Fibroblast of lung (primary cell): ENCODE results near the gene PRSS37. TPM values are rescaled to one million over a fixed set of nuclear protein-coding genes. Genes with fewer than 3 reads are reported as not detected.

Source experiments
- DNase-seq, 2 donors: peaks; one replicate each; pipeline versions ENCODE4 v3.0.0 to v3.0.0-alpha.2; 2010; ENCODE audit warnings: low read depth in 2 of 2
- H2AFZ ChIP-seq: 2 replicates; pipeline ENCODE4 v1.5.1; 2012; ENCODE audit warnings: low read length, control low read depth, inconsistent platforms
- H3K27ac ChIP-seq: 2 replicates; pipeline ENCODE4 v1.5.1; 2011; ENCODE audit warnings: low read length, control low read depth; ENCODE audit not compliant: insufficient read depth
- H3K27me3 ChIP-seq: 2 replicates; pipeline ENCODE4 v1.5.1; 2011; ENCODE audit warnings: mild to moderate bottlenecking, low read length; ENCODE audit not compliant: control insufficient read depth, insufficient read depth
- H3K36me3 ChIP-seq: 2 replicates; pipeline ENCODE4 v1.5.1; 2011; ENCODE audit warnings: low read length; ENCODE audit not compliant: control insufficient read depth, insufficient read depth
- H3K4me1 ChIP-seq: 2 replicates; pipeline ENCODE4 v1.5.1; 2011; ENCODE audit warnings: low read length; ENCODE audit not compliant: control insufficient read depth, insufficient read depth; ENCODE audit errors: extremely low read depth
- H3K4me2 ChIP-seq: 2 replicates; pipeline ENCODE4 v1.5.1; 2011; ENCODE audit warnings: low read length, control low read depth; ENCODE audit not compliant: insufficient read depth; ENCODE audit errors: extremely low read depth
- H3K4me3 ChIP-seq, 4 experiments: fragments of 200-600 bp in 1 of 4; sonication (generic) in 1 of 4; replicated peaks in 1 of 4; 2 replicates each; pipeline ENCODE4 v1.5.1; 2011 to 2016; ENCODE audit warnings: low read length in 4 of 4, low read depth in 3 of 4, mild to moderate bottlenecking in 3 of 4, control low read depth in 2 of 4, inconsistent platforms in 1 of 4, mixed read lengths in 1 of 4; ENCODE audit not compliant: insufficient read depth in 1 of 4; ENCODE audit errors: control extremely low read depth in 1 of 4
- H3K79me2 ChIP-seq: 2 replicates; pipeline ENCODE4 v1.5.1; 2012; ENCODE audit warnings: mild to moderate bottlenecking, low read length, inconsistent platforms; ENCODE audit not compliant: control insufficient read depth, insufficient read depth
- H3K9ac ChIP-seq: 2 replicates; pipeline ENCODE4 v1.5.1; 2011; ENCODE audit warnings: mild to moderate bottlenecking, low read length, control low read depth; ENCODE audit not compliant: insufficient read depth
- H3K9me3 ChIP-seq: 2 replicates; pipeline ENCODE4 v1.5.1; 2012; ENCODE audit warnings: low read depth, low read length; ENCODE audit not compliant: control insufficient read depth, insufficient read depth
- H4K20me1 ChIP-seq: 2 replicates; pipeline ENCODE4 v1.5.1; 2011; ENCODE audit warnings: low read length; ENCODE audit not compliant: control insufficient read depth, insufficient read depth; ENCODE audit errors: extremely low read depth
- EZH2 ChIP-seq: IDR thresholded peaks from 2 replicates; pipeline ENCODE4 v1.5.1; 2012; ENCODE audit warnings: low read length, control low read depth, mild to moderate bottlenecking; ENCODE audit errors: missing control alignments
- polyA plus RNA-seq, 2 donors: library from polyadenylated mRNA; depleted of rRNA in 1 of 2; stranded (reverse) in 1 of 2; unstranded in 1 of 2; fragments of >200 nt; gene quantifications; 2 replicates each; pipeline ENCODE4 v1.2.1, GENCODE V29; 2011 to 2012; ENCODE audit warnings: missing spikeins in 1 of 2
- total RNA-seq: library from RNA; depleted of rRNA; stranded (reverse); fragments of >200 nt; gene quantifications from 2 replicates; pipeline ENCODE4 v1.2.1, GENCODE V29; 2014
- TF ChIP-seq, protein P1 (sequence below), 2 donors: IDR thresholded peaks in 1 of 2; conservative IDR thresholded peaks in 1 of 2; 1 replicate in 1 of 2; 2 replicates in 1 of 2; pipeline ENCODE4 v1.5.1; 2011 to 2012; ENCODE audit warnings: low read length in 2 of 2, control low read depth in 1 of 2, inconsistent platforms in 1 of 2, low read depth in 1 of 2, mild to moderate bottlenecking in 1 of 2

Gene PRSS37
- total and polyA plus RNA-seq, 2 donors (not counting 1 experiment from before 2014, with no cell fraction given), result not detected

- no peak overlapping the region for H3K27ac ChIP-seq
- H3K4me2 ChIP-seq, result no peak overlapping the region
- H3K4me1 ChIP-seq, result no peaks in the 10 kb centered on the region
- no peak for TF ChIP-seq EZH2
- TF ChIP-seq, protein P1, sequence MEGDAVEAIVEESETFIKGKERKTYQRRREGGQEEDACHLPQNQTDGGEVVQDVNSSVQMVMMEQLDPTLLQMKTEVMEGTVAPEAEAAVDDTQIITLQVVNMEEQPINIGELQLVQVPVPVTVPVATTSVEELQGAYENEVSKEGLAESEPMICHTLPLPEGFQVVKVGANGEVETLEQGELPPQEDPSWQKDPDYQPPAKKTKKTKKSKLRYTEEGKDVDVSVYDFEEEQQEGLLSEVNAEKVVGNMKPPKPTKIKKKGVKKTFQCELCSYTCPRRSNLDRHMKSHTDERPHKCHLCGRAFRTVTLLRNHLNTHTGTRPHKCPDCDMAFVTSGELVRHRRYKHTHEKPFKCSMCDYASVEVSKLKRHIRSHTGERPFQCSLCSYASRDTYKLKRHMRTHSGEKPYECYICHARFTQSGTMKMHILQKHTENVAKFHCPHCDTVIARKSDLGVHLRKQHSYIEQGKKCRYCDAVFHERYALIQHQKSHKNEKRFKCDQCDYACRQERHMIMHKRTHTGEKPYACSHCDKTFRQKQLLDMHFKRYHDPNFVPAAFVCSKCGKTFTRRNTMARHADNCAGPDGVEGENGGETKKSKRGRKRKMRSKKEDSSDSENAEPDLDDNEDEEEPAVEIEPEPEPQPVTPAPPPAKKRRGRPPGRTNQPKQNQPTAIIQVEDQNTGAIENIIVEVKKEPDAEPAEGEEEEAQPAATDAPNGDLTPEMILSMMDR (conservative IDR thresholded peaks at IDR 0.05 in 1 of 2, IDR thresholded peaks at IDR 0.05 in 1 of 2; ENCODE audit: low read depth in 1 of 2, low read length in 2 of 2), result no peak
- no peak overlapping the region for H2AFZ ChIP-seq
- H3K9ac ChIP-seq, result no peak overlapping the region
- H3K9me3 ChIP-seq, result no peaks in the 10 kb centered on the region
- no peaks in the 10 kb centered on the region for H3K27me3 ChIP-seq
- no peak for DNase-seq
- no peaks in the 10 kb centered on the region for H3K36me3 ChIP-seq
- no peaks in the 10 kb centered on the region for H3K79me2 ChIP-seq
- no peak overlapping the region for H3K4me3 ChIP-seq
- no peaks in the 10 kb centered on the region for H4K20me1 ChIP-seq
Measured at GRCh38 chr7:141880960-141881359, 39.7 kb upstream of the PRSS37 start.

- no peak overlapping the region for H3K4me3 ChIP-seq
- no peaks in the 10 kb centered on the region for H3K4me1 ChIP-seq
- H3K36me3 ChIP-seq, result no peaks in the 10 kb centered on the region
- H3K27me3 ChIP-seq, result no peaks in the 10 kb centered on the region
- no peaks in the 10 kb centered on the region for H4K20me1 ChIP-seq
- no peak overlapping the region for H3K9ac ChIP-seq
- H2AFZ ChIP-seq, result no peak overlapping the region
- TF ChIP-seq, protein P1 (conservative IDR thresholded peaks at IDR 0.05 in 1 of 2, IDR thresholded peaks at IDR 0.05 in 1 of 2; ENCODE audit: low read depth in 1 of 2, low read length in 2 of 2), result no peak
- TF ChIP-seq EZH2, result no peak
- no peaks in the 10 kb centered on the region for H3K9me3 ChIP-seq
- H3K27ac ChIP-seq, result no peak overlapping the region
- H3K79me2 ChIP-seq, result no peaks in the 10 kb centered on the region
- no peak overlapping the region for H3K4me2 ChIP-seq
- DNase-seq, result no peak
Measured at GRCh38 chr7:141877365-141877764, 36.1 kb upstream of the PRSS37 start.

DNA sequence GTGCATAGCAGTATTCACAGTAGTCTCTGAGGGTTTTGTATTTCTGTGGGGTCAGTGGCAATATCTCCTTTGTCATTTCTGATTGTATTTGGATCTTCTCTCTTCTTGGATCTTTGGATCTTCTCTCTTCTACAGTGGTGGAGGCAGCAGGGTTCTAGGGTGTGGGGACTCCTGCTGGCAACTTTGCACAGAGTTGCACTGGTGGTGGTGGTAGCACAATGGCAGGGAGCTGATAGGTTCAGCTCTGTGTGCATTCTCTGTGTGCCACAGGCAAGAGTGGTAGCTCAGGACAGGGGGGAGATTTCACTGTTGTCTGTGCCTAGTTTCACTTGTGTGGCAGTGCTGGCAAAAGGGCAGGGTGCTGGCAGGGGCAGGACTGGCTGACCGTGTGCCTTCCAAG is 35.1 kb upstream of the PRSS37 start:
- Histone ChIP-seq H3K79me2 (no peaks in the 10 kb centered on the region), H3K4me1 (no peaks in the 10 kb centered on the region), H3K9me3 (no peaks in the 10 kb centered on the region), H3K4me3 (no peak overlapping the region), H3K9ac (no peak overlapping the region), H2AFZ (no peak overlapping the region), H3K27ac (no peak overlapping the region), H4K20me1 (no peaks in the 10 kb centered on the region), H3K36me3 (no peaks in the 10 kb centered on the region), H3K27me3 (no peaks in the 10 kb centered on the region), H3K4me2 (no peak overlapping the region)
- DNase-seq, result no peak
- no peak for TF ChIP-seq EZH2
- TF ChIP-seq, protein P1 (conservative IDR thresholded peaks at IDR 0.05 in 1 of 2, IDR thresholded peaks at IDR 0.05 in 1 of 2; ENCODE audit: low read depth in 1 of 2, low read length in 2 of 2), result no peak
